NCI-H2227 treated with DMSO at 0.1 percent for 48 hours (cell line): ENCODE data around the gene ZNF569.
A peak's percentile ranks its signal among the peaks of the same experiment; 100 is the strongest.
"Not testable (repeated sequence)": the region's sequence is repeated elsewhere in the genome, so short reads cannot be mapped to it uniquely, and the experiment has no call there.

Experiments
- DNase-seq: peaks from one replicate; lab custom pipeline; 2025; lab: John Stamatoyannopoulos, UW

ZNF569 gene

DNA sequence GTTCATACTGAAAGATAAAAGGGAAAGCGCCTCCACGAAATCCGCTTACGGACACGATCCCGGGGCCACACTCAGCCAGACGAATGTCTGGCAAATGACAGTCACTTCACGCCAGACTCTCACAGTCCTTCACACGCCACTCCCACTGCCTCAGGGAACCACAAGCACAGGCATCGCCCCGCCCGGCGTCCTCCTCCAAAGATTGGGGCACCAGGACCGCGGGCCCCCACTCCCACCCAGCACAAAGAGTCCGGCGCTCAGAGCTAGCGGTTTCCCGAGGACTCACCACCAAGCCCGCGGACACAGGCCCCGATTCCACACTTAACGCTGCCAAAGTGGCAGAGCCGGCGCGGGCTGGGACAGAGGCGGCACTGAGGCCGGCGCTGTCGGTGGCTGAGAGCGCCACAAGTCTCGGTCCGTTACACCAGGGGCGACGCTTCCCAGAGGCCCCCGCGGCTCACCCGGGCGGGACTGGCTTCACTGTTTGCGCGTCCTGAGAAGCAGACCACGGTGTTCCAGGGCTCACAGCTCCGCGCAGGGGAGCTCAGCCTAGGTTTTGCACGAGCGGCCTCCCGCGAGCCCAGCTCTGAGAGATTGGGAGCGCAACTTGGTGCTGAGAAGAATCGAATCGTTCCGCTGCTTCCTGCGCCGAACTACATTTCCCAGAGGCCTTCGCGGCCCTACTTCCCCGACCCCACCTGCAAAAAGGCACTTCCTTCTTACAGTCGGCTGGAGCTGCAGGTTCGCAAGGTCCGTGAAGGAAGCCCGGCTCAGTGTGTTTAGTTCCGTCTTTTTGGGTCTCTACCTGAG is at the start of gene ZNF569:
Gene ZNF569 (minus strand): TSS at position 647 of the 810 bp plus-strand sequence. CDS start 22,523 bp downstream, outside the sequence.
- peak; percentile 100 for DNase-seq

DNA sequence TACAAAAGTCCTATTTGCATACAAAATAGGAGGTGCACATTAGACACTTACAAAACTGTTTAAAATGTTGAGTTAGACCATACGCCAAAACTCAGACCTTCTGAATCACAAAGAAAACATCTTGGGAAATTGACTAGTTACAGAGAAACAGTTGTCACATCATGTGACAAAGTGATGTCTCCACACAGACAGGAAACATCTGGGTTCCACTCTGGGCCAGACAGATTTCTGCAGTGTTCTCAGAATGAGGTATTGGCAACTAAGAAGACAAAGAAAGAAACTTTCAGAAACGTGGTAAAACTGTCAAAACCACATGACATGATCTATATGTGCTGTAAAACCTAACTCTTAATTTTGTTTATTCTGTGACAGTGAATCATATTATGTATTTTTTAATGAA is 46.2 kb upstream of the ZNF569 start:
- no peak for DNase-seq

DNA sequence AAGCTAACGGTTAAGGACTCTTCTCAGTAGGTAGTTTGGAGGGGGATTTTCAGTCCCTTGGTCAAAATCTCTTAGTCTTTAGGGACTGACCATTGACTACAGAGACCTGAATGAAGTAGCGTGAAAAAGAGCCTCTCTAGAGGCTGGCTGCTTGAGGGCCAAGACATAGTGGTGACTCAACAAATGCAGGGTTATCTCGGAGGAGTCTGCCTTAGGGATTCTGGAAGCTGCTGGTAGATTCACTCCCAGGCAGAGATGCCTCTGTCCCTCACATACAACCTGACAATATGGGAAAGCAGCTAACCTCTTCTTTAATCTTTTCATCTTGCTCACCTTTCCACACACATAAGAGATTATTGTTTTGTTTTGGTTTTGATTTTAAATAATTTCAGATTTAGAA is 44.6 kb upstream of the ZNF569 start:
- DNase-seq: no peak

DNA sequence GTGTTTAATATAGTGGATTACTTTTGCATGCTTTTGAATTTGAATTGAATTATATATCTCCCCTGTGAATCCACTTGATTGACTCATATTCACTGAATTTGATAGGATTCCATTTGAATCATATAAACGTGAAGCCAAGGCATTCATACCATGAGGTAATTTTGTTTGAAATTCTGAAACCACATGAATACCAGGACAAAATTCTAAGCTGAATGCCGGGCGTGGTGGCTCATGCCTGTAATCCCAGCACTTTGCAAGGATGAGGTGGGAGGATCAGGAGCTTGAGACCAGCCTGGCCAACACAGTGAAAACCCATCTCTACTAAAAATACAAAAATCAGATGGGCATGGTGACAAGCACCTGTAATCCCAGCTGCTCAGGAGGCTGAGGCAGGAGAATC is 43.9 kb upstream of the ZNF569 start:
- no peak for DNase-seq

DNA sequence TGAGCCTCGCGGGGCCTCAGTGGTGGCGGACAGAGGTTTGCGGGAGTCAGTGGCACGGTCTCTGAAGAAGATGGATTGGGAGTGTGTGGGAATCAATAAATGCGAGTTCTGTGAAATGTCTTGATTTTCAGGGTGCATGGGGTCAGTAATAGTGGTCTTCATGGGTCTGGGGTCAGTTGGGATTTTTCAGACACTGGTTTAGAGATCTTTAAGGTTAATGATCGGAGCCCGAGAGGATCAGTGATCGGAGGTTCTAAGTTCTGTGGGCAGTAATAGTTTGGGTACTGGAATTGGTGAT is 39.9 kb upstream of the ZNF569 start:
- no peak for DNase-seq

DNA sequence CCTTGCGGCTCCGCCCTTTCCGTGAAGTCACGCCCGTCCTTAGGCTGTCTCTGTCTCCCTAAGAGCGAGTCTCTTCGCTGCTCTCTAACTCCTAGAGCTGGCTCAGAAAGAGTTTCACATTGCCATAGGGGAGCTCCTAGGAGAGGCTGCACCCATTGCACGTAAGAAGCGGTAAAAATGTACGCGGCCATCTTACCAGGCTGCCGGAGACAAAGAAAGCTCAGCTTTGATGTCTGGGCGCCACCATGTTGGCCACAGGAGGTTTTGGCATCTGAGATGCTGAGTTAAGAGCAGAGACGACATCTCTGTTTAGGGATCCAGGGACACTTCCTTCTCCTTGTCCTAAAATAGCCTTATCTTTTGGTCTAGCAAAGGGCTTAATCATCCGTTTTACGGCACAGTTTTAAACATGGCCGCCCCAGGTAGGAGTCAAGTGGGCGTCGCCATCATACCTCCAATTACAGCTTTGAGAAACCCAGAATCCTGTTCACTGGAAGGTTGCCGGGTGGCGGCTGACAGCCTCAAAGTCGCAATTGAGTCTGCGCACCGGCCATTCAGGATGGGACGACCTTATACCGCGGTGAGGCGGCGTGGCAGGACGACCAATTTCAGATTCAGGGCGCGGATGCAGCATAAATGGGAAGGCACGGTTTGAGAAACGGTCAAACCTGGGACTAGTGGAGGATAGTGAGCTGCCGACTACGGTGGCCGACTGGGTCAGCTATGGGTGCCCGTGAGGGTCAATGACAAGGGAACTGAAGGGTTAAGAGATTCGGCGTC is 39.3 kb upstream of the ZNF569 start, which contains the start of gene ZNF793:
Gene ZNF793 (plus strand): TSS at position 553 of the 780 bp plus-strand sequence. CDS start 16,501 bp downstream, outside the sequence.
- DNase-seq: peak; percentile 100

DNA sequence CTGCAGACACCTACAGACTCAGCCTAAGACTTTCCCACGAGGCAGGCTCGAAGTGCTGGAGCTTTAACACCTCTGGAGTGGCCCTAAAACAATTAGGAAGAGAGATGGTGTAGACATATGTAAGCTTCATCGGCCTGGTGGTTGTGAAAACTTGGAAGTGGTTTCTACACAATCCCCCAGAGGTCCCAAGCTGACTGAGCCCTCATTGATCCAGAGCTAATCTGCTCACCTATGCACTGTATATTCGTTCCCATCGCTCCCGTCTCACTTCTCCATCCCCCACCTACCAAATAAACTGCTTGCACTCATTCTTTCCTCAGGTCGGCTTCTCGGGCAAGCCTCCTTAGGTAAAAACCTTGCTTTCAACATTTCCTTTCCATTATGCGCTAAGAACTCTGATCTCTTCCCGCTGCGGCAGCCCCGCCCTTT is 38.7 kb upstream of the ZNF569 start:
- no peak for DNase-seq

DNA sequence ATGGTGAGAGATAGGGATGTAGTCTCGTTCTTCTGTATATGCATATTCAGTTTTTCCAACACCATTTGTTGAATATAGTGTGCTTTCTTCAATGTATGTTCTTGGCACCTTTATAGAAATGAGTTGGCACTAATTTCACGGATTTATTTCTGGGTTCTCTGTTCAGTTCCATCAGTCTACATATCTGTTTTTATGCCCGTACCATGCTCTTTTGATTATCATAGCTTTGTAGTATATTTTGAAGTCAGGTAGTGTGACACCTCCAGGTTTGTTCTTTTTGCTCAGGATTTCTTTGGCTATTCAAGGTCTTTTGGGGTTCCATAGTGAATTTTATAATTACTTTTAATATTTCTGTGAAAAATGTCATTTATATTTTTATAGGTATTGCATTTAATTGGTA is 25.0 kb upstream of the ZNF569 start:
- DNase-seq: no peak

DNA sequence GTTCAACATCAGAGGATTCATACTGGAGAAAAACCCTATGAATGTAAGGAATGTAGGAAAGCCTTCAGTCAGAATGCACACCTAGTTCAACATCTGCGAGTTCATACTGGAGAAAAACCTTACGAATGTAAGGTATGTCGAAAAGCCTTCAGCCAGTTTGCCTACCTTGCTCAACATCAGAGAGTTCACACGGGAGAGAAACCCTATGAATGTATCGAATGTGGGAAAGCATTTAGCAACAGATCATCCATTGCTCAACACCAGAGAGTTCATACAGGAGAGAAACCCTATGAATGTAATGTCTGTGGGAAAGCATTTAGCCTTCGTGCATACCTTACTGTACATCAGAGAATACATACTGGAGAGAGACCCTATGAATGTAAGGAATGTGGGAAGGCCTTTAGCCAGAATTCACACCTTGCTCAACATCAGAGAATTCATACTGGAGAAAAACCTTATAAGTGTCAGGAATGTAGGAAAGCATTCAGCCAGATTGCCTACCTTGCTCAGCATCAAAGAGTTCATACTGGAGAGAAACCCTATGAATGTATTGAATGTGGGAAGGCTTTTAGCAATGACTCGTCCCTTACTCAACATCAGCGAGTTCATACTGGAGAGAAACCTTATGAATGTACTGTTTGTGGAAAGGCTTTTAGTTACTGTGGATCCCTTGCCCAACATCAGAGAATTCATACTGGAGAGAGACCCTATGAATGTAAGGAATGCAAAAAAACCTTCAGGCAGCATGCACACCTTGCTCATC is 17.3 kb upstream of the ZNF569 start:
- DNase-seq: no peak

DNA sequence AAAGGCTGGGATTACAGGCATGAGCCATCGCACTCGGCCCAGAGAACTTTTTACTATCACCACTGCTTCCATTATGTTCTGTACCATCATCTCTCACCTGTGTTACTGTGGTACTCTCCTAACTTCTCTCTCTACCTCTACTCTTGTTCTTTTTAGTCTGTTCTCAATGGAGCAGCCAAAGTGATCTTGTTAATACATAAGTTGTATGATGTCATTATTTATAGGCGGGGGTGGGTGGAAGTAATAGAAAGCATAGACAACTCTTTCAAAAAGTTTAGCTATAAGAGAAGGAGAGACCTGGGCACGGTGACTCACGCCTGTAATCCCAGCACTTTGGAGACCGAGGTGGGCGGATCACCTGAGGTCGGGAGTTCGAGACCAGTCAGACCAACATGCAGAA is 4.9 kb upstream of the ZNF569 start:
- no peak for DNase-seq

DNA sequence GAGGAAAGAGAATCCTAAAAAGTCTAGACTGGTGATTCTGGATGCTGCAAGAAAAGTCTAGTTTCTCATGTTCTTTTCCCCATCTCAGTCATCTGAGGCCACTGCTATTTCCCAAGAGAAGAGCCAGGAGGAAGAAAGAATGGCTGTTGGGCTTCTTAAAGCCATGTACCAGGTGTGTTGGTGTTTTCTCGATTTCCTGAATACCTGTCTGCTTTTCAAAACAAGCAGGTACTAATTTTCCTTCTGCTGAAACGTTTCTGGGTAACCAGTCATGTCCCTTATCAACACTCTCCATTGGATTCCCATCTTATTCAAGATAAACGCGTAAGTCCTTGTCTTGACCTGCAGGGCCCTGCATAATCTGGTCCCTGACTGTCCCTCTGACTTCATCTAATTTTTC is 3.0 kb upstream of the ZNF569 start:
- DNase-seq: no peak

DNA sequence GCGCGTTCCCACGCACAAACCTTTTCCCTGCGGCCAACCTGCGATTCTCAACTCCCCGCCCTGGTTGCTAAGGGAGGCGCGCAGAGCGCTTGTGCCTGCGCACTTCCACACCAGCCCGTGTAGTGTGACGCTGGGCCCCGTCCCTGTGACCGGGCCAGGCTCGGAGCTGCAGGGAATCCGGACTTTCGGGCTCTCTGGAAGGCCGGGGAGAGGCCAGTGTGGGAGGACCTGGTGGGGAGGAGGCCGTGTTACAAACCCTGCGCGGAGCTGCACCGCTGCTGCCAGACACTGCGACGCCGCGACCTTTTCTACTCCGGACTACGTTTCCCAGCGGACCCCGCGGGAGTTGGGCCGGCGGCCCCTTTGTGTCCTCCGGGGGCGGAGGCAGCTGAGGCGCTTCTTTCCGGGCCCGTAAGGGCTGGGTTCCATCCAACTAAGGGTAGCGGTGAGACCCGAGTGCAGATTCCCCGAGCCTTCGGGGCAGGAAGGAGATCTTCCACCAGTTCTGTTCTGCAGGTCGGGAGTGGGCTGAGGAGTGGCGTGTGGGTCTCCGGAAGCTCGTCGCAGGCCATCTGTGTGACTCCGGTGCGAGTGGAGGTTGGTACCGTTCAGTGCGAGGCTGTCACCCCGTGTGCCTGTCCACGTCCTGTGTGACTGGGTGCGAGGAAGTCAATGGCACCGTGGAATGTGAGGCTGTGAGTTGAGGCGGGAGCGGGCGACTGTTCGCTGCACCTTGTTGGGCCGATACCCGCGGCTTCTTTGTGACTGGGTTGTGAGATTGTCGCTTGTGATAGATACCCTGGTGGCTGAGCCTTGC is 1.9 kb upstream of the ZNF569 start, which contains the start of gene ZNF570:
Gene ZNF570 (plus strand): TSS at position 396 of the 817 bp plus-strand sequence. CDS start 999 bp downstream, outside the sequence.
- peak; percentile 100 for DNase-seq

DNA sequence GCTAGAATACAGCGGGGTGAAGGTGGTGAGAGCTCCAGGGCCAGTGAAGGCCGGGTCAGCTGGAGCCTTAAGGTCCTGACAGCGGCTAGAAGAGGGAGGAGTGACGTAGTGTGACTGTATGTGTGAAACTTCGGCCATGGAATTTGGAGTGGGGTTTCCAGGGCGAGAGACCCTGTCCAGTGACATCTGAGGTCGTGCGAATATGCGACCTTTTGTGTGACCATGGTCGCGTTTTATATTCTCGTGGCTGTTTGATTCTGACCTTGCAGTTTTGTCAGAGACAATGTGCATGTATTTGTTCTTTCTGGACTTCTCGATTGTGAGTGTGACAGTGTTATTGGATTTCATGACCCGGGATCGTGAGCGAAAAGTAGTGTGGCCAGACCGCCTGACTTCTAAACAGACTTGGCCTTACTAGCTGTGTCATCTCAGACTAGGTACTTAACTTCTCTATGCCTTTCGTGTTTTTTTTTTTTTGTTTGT is 405 bp upstream of the ZNF569 start:
- no peak for DNase-seq

DNA sequence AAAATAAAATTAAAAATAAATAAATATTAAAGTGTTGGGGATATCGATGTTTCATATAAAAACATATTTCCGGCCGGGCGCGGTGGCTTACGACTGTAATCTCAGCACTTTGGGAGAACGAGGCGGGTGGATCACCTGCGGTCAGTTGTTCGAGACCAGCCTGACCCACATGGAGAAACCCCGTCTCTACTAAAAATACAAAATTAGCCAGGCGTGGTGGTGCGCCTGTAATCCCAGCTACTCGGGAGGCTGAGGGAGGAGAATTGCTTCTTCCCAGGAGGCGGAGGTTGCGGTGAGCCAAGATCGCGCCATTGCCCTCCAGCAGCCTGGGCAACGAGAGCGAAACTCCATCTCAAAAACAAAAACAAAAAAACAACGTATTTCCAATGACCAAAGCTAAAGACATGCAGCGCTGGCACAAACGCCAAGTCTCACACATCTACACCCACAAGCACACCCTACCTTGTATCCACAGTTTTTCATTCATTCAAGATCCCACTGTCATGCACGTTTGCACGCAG is 907 bp downstream of the ZNF569 start:
- DNase-seq: no peak

DNA sequence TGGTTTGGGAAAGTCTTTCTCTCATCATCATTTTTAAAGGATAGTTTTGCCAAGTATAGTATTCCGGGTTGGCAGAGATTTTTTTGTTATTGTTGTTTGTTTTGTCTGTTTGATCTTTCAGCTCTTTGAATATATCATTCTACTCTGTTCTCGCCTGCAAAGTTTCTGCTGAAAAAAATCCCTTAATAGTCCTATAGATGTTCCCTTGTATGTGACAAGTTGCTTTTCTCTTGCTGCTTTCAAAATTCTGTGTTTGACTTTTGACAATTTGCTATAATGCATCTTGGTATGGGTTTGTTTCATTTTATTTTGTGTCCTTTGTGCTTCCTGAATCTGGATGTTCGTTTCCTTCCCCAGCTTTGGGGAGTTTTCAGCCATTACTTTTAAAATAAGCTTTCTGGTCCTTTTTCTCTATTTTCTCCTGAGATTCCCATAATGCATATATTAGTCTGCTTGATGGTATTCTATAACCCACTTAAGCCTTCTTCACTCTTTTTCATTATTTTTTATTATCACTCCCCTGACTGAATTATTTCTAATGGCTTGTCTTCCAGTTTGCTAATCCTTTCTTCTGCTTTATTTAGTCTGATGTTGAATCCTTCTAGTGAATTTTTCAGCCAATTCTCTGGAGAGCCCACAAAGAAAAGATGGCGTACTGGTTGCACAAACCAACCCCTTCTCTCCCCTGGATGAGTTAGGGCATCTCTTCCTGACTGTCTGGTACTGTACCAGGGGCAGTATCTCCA is 14.6 kb downstream of the ZNF569 start:
- DNase-seq: no peak

DNA sequence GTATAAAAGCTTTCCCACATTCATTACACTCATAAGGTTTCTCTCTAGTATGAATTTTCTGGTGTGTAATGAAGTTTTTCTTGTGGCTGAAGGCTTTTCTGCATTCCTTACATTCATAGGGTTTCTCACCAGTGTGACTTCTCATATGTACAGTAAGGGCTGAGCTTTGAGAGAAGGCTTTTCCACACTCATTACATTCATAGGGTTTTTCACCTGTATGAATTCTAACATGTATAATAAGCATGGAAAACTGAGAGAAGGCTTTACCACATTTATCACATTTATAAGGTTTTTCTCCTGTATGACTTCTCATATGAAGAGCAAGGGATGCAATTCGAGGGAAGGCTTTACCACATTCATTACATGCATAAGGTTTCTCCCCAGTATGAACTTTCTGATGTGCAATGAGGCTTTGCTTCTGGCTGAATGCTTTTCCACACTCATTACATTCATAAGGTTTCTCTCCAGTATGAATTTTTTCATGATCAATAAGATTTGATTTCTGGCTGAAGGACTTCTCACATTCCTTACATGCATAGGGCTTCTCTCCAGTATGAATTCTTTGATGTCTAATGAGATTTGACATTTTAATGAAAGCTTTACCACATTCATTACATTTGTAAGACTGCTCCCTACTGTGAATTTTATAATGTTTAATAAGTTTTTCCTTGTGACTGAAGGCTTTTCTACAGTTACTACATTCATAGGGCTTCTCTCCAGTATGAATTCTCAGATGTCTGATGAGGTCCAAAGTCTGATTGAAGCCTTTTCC is 53.7 kb downstream of the ZNF569 start:
- DNase-seq: no peak

DNA sequence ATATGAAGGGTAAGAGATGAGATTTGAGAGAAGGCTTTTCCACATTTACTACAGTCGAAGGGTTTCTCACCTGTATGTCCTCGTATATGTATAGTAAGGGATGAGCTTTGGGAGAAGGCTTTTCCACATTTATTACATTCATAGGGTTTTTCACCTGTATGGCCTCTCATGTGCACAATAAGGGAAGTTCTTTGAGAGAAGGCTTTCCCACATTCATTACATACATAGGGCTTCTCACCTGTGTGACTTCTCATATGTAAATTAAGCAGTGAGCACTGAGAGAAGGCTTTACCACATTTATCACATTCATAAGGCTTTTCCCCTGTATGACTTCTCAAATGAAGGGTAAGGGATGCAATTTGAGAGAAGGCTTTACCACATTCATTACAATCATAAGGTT is 54.5 kb downstream of the ZNF569 start:
- no peak for DNase-seq

DNA sequence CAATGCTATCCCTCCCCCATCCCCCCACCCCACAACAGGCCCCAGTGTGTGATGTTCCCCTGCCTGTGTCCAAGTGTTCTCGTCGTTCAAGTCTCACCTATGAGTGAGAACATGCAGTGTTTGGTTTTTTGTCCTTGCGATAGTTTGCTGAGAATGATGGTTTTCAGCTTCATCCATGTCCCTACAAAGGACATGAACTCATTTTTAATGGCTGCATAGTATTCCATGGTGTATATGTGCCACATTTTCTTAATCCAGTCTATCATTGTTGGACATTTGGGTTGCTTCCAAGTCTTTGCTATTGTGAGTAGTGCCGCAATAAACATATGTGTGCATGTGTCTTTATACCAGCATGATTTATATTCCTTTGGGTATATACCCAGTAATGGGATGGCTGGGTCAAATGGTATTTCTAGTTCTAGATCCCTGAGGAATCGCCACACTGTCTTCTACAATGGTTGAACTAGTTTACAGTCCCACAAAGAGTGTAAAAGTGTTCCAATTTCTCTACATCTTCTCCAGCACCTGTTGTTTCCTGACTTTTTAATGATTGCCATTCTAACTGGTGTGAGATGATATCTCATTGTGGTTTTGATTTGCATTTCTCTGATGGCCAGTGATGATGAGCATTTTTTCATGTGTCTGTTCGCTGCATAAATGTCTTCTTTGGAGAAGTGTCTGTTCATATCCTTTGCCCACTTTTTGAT is 61.0 kb downstream of the ZNF569 start:
- not testable (repeated sequence) for DNase-seq

DNA sequence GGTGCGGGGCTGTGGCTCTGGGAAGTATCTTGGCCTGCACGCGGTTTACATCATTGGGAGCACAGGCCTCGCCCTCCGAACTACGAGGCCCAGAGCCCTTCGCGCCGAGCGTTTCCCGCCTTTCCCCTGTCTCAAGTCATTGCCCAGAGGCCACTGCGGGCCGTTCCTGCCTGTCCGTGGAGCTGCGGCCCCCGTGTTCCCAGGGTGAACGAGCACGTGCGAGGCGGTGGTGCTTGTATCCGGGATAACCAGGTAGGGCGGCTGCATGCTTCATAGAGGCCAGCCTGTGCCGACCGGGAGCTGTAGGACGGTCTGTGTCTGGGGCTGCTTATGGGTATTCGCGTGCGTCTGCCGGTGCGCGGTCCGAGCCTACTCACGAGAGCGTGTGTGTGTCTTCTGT is 63.8 kb downstream of the ZNF569 start:
- DNase-seq: no peak
